Measurements from ENCODE around the gene SMAD1.

Gene SMAD1

GRCh38 chr4:145551660-145552059, 70.0 kb downstream of the SMAD1 start:
- Histone ChIP-seq H3K27ac (ENCODE audit: low read length) (no peak overlapping the region), H3K4me3 (ENCODE audit: low read length) (no peak overlapping the region), H3K4me2 (ENCODE audit: low read length) (no peak overlapping the region), H3K9me3 (ENCODE audit: insufficient read depth, low read length) (no peaks in the 10 kb centered on the region), H4K20me1 (ENCODE audit: insufficient read depth, low read length) (no peaks in the 10 kb centered on the region), H3K27me3 (ENCODE audit: low read depth, low read length) (no peaks in the 10 kb centered on the region), H3K9ac (ENCODE audit: low read length) (no peak overlapping the region), H3K79me2 (ENCODE audit: low read length) (no peaks in the 10 kb centered on the region), H3K36me3 (replicated peaks; ENCODE audit: low read depth, low read length) (no peaks in the 10 kb centered on the region), H3K4me1 (ENCODE audit: low read length) (peaks cover 8% of the 10 kb centered on the region), H2AFZ (ENCODE audit: low read depth, low read length) (no peak overlapping the region)
- no peak for TF ChIP-seq CTCF (IDR thresholded peaks at IDR 0.05; ENCODE audit: low read depth, low read length)
- no peak for TF ChIP-seq EZH2phosphoT487 (IDR thresholded peaks at IDR 0.05; ENCODE audit: low read depth)

- Histone ChIP-seq H3K9ac (ENCODE audit: low read length) (no peak overlapping the region), H3K4me2 (ENCODE audit: low read length) (peak overlapping the region; percentile 4; the same call in 1 of the 2 replicates)
Measured at GRCh38 chr4:145552181-145552822, 70.6 kb downstream of the SMAD1 start.

GRCh38 chr4:145553375-145553774, 71.7 kb downstream of the SMAD1 start:
- Histone ChIP-seq H3K4me3 (ENCODE audit: low read length) (no peak overlapping the region), H3K79me2 (ENCODE audit: low read length) (no peaks in the 10 kb centered on the region), H3K4me2 (ENCODE audit: low read length) (no peak overlapping the region), H3K27me3 (ENCODE audit: low read depth, low read length) (no peaks in the 10 kb centered on the region), H2AFZ (ENCODE audit: low read depth, low read length) (no peak overlapping the region), H3K9ac (ENCODE audit: low read length) (no peak overlapping the region), H3K27ac (ENCODE audit: low read length) (no peak overlapping the region), H3K4me1 (ENCODE audit: low read length) (peaks cover 8% of the 10 kb centered on the region), H4K20me1 (ENCODE audit: insufficient read depth, low read length) (no peaks in the 10 kb centered on the region), H3K9me3 (ENCODE audit: insufficient read depth, low read length) (no peaks in the 10 kb centered on the region), H3K36me3 (replicated peaks; ENCODE audit: low read depth, low read length) (no peaks in the 10 kb centered on the region)
- TF ChIP-seq EZH2phosphoT487 (IDR thresholded peaks at IDR 0.05; ENCODE audit: low read depth): no peak

More at GRCh38 chr4:145552181-145552822, 70.6 kb downstream of the SMAD1 start:
- Histone ChIP-seq H3K79me2 (ENCODE audit: low read length) (no peaks in the 10 kb centered on the region), H3K27me3 (ENCODE audit: low read depth, low read length) (no peaks in the 10 kb centered on the region), H3K27ac (ENCODE audit: low read length) (no peak overlapping the region), H4K20me1 (ENCODE audit: insufficient read depth, low read length) (no peaks in the 10 kb centered on the region), H3K4me1 (ENCODE audit: low read length) (peaks cover 8% of the 10 kb centered on the region), H3K4me3 (ENCODE audit: low read length) (no peak overlapping the region), H3K36me3 (replicated peaks; ENCODE audit: low read depth, low read length) (no peaks in the 10 kb centered on the region), H3K9me3 (ENCODE audit: insufficient read depth, low read length) (no peaks in the 10 kb centered on the region), H2AFZ (ENCODE audit: low read depth, low read length) (peak overlapping the region; percentile 5; the same call in 1 of the 2 replicates)
- no peak for TF ChIP-seq CTCF (IDR thresholded peaks at IDR 0.05; ENCODE audit: low read depth, low read length)

GRCh38 chr4:145554691-145555090, 73.0 kb downstream of the SMAD1 start:
- H3K36me3 ChIP-seq (replicated peaks; ENCODE audit: low read depth, low read length): no peaks in the 10 kb centered on the region
- H3K9me3 ChIP-seq (ENCODE audit: insufficient read depth, low read length): no peaks in the 10 kb centered on the region

More at GRCh38 chr4:145554691-145555090, 73.0 kb downstream of the SMAD1 start:
- TF ChIP-seq EZH2phosphoT487 (IDR thresholded peaks at IDR 0.05; ENCODE audit: low read depth) (no peak), CTCF (IDR thresholded peaks at IDR 0.05; ENCODE audit: low read depth, low read length) (no peak)
- H3K4me3 ChIP-seq (ENCODE audit: low read length): no peak overlapping the region
- H3K27ac ChIP-seq (ENCODE audit: low read length): no peak overlapping the region
- no peaks in the 10 kb centered on the region for H4K20me1 ChIP-seq (ENCODE audit: insufficient read depth, low read length)
- H3K9ac ChIP-seq (ENCODE audit: low read length): no peak overlapping the region
- H3K4me2 ChIP-seq (ENCODE audit: low read length): no peak overlapping the region
- 0 out of 2 replicates have a peak, but pooled peaks cover under 1% of the 10 kb centered on the region for H3K27me3 ChIP-seq (ENCODE audit: low read depth, low read length)
- no peak overlapping the region for H2AFZ ChIP-seq (ENCODE audit: low read depth, low read length)
- H3K4me1 ChIP-seq (ENCODE audit: low read length): peaks cover 8% of the 10 kb centered on the region
- H3K79me2 ChIP-seq (ENCODE audit: low read length): no peaks in the 10 kb centered on the region
